IMR-90 (cell line): ENCODE results near the gene ARL13A.

Experiments
- CEBPB ChIP-seq: IDR thresholded peaks from 2 replicates; pipeline ENCODE4 v1.6.1; 2012; ENCODE audit warnings: low read depth, low read length, improper control_type of control experiment
- CTCF ChIP-seq: conservative IDR thresholded peaks from 2 replicates; pipeline ENCODE4 v1.5.1; 2012; ENCODE audit warnings: mild to moderate bottlenecking, low read depth, low read length, improper control_type of control experiment
- ELK1 ChIP-seq: fragments of 150-350 bp; IDR thresholded peaks from 2 replicates; pipeline ENCODE4 v1.6.1; 2016; ENCODE audit warnings: low read depth, mild to moderate bottlenecking, low read length, moderate library complexity, borderline replicate concordance
- FOS ChIP-seq: fragments of 150-350 bp; IDR thresholded peaks from 2 replicates; pipeline ENCODE4 v1.6.1; 2016; ENCODE audit warnings: low read depth, low read length
- MAFK ChIP-seq: IDR thresholded peaks from 2 replicates; pipeline ENCODE4 v1.6.1; 2012; ENCODE audit warnings: low read depth, low read length, improper control_type of control experiment
- NFE2L2 ChIP-seq: fragments of 150-350 bp; IDR thresholded peaks from 2 replicates; pipeline ENCODE4 v1.6.1; 2016; ENCODE audit warnings: low read depth, mild to moderate bottlenecking, low read length
- POLR2A ChIP-seq: IDR thresholded peaks from 2 replicates; pipeline ENCODE4 v1.6.1; 2012; ENCODE audit warnings: mild to moderate bottlenecking, low read depth, low read length
- RAD21 ChIP-seq: IDR thresholded peaks from 2 replicates; pipeline ENCODE4 v1.6.1; 2012; ENCODE audit warnings: low read length, improper control_type of control experiment
- RCOR1 ChIP-seq: IDR thresholded peaks from 2 replicates; pipeline ENCODE4 v1.6.1; 2012; ENCODE audit warnings: mild to moderate bottlenecking, low read length, improper control_type of control experiment; ENCODE audit not compliant: insufficient replicate concordance
- RFX5 ChIP-seq: IDR thresholded peaks from 2 replicates; pipeline ENCODE4 v1.8.0; 2012; ENCODE audit warnings: low read depth, mild to moderate bottlenecking, low read length, moderate library complexity
- SMC3 ChIP-seq: fragments of 150-350 bp; IDR thresholded peaks from 2 replicates; pipeline ENCODE4 v1.6.1; 2016; ENCODE audit warnings: low read depth, mild to moderate bottlenecking, antibody characterized with exemption, low read length, moderate library complexity

DNA sequence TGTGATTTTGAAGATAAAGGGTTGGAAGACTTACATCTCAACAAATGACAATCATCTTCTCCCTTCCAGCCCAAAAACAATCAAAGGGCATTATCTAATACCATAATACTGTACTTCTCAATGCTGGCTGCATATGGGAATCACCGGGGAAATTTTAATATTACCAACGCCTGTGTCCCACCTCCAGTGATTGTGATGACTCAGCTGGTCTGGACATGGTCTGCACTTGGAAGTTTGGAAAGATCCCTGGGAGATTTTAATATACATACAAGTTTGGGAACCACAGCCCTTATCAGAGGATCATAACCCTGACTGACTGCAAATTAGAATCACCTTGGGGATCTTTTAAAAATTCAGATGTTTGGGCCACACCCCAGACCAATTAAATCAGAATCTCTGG is 29.9 kb downstream of the ARL13A start:
- TF ChIP-seq POLR2A (no peak), CEBPB (no peak), RAD21 (no peak), CTCF (no peak), ELK1 (no peak), SMC3 (no peak), RFX5 (no peak), RCOR1 (no peak), NFE2L2 (no peak), MAFK (peak; percentile 72), FOS (no peak)
